Adrenal gland (tissue), 5 donors: ENCODE measurements around the gene SCAMP5.

Experiments
- CTCF ChIP-seq, 6 experiments: fragments of 450-650 bp in 4 of 6; fragments of 200-600 bp in 2 of 6; sonication (generic) in 1 of 6; IDR thresholded peaks; 1 replicate in 5 of 6; 2 replicates in 1 of 6; pipeline versions ENCODE4 v1.5.1 to v1.8.0; 2016 to 2021; ENCODE audit warnings: antibody characterized with exemption in 6 of 6, mild to moderate bottlenecking in 2 of 6, moderate library complexity in 1 of 6
- POLR2A ChIP-seq, 2 donors: fragments of 450-650 bp; IDR thresholded peaks; one replicate each; pipeline ENCODE4 v1.6.1; 2017; ENCODE audit warnings: antibody characterized with exemption in 2 of 2, mild to moderate bottlenecking in 2 of 2, moderate library complexity in 1 of 2
- donor health status: DM: no; HTN: no; CAD: no.

- no peak for TF ChIP-seq POLR2A (IDR thresholded peaks at IDR 0.05)
- TF ChIP-seq CTCF (IDR thresholded peaks at IDR 0.05) = no peak
Measured at GRCh38 chr15:75001310-75001709, 5.9 kb downstream of the SCAMP5 start.
